KMS-11 (cell line): ENCODE results near the gene MAP3K5.
A peak's percentile ranks its signal among the peaks of the same experiment; 100 is the strongest.

Source experiments
- H2AFZ ChIP-seq: fragments of 200-600 bp; sonication (generic); 2 replicates; pipeline ENCODE4 v1.6.1; 2016; ENCODE audit warnings: antibody characterized with exemption, mixed run types, low read depth
- H3K27ac ChIP-seq: fragments of 200-600 bp; sonication (generic); 2 replicates; pipeline ENCODE4 v1.6.1; 2016; ENCODE audit warnings: mild to moderate bottlenecking, mixed run types
- H3K27me3 ChIP-seq: fragments of 200-600 bp; sonication (generic); 2 replicates; pipeline ENCODE4 v1.6.1; 2017; ENCODE audit warnings: mild to moderate bottlenecking, low read depth, mixed run types, moderate library complexity; ENCODE audit not compliant: insufficient read depth
- H3K36me3 ChIP-seq: fragments of 200-600 bp; sonication (generic); 2 replicates; pipeline ENCODE4 v1.6.1; 2017; ENCODE audit warnings: mild to moderate bottlenecking, mixed run types; ENCODE audit not compliant: insufficient read depth
- H3K4me1 ChIP-seq: fragments of 200-600 bp; sonication (generic); 2 replicates; pipeline ENCODE4 v1.6.1; 2016; ENCODE audit warnings: mild to moderate bottlenecking, low read depth, mixed run types; ENCODE audit not compliant: poor library complexity, severe bottlenecking
- H3K4me2 ChIP-seq: fragments of 200-600 bp; sonication (generic); 2 replicates; pipeline ENCODE4 v1.7.0; 2016; ENCODE audit warnings: mild to moderate bottlenecking, mixed run types
- H3K4me3 ChIP-seq: fragments of 200-600 bp; sonication (generic); IDR thresholded peaks from 2 replicates; pipeline ENCODE4 v1.6.1; 2017; ENCODE audit warnings: low read depth, low read length, mixed read lengths; ENCODE audit not compliant: insufficient read depth
- H3K79me2 ChIP-seq: fragments of 200-600 bp; sonication (generic); 2 replicates; pipeline ENCODE4 v1.6.1; 2016; ENCODE audit warnings: low read depth, mixed run types; ENCODE audit not compliant: insufficient read depth
- H3K9ac ChIP-seq: fragments of 200-600 bp; sonication (generic); 2 replicates; pipeline ENCODE4 v1.6.1; 2016; ENCODE audit warnings: mild to moderate bottlenecking, mixed run types
- H4K20me1 ChIP-seq: fragments of 200-600 bp; sonication (generic); 2 replicates; pipeline ENCODE4 v1.6.1; 2016; ENCODE audit warnings: mild to moderate bottlenecking, mixed run types; ENCODE audit not compliant: insufficient read depth
- CTCF ChIP-seq: fragments of 200-600 bp; sonication (generic); conservative IDR thresholded peaks from 2 replicates; pipeline ENCODE4 v1.6.1; 2017; ENCODE audit warnings: low read depth, mild to moderate bottlenecking, antibody characterized with exemption, low read length, moderate library complexity, mixed read lengths

MAP3K5 gene, protein sequence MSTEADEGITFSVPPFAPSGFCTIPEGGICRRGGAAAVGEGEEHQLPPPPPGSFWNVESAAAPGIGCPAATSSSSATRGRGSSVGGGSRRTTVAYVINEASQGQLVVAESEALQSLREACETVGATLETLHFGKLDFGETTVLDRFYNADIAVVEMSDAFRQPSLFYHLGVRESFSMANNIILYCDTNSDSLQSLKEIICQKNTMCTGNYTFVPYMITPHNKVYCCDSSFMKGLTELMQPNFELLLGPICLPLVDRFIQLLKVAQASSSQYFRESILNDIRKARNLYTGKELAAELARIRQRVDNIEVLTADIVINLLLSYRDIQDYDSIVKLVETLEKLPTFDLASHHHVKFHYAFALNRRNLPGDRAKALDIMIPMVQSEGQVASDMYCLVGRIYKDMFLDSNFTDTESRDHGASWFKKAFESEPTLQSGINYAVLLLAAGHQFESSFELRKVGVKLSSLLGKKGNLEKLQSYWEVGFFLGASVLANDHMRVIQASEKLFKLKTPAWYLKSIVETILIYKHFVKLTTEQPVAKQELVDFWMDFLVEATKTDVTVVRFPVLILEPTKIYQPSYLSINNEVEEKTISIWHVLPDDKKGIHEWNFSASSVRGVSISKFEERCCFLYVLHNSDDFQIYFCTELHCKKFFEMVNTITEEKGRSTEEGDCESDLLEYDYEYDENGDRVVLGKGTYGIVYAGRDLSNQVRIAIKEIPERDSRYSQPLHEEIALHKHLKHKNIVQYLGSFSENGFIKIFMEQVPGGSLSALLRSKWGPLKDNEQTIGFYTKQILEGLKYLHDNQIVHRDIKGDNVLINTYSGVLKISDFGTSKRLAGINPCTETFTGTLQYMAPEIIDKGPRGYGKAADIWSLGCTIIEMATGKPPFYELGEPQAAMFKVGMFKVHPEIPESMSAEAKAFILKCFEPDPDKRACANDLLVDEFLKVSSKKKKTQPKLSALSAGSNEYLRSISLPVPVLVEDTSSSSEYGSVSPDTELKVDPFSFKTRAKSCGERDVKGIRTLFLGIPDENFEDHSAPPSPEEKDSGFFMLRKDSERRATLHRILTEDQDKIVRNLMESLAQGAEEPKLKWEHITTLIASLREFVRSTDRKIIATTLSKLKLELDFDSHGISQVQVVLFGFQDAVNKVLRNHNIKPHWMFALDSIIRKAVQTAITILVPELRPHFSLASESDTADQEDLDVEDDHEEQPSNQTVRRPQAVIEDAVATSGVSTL (N-terminal part only)

GRCh38 chr6:136792410-136793262 is at the start of gene MAP3K5:
TSS of gene MAP3K5 (minus strand) at chr6:136792477. CDS start at chr6:136792157, 320 bp downstream.
- Histone ChIP-seq H3K9ac (peak within 1 kb of the TSS; percentile 88), H3K4me3 (no peak within 1 kb of the TSS), H3K27me3 (no peaks in the 10 kb centered on the region), H3K27ac (peak within 1 kb of the TSS; percentile 83), H3K4me1 (peaks cover 43% of the 10 kb centered on the region), H2AFZ (peak within 1 kb of the TSS; percentile 92), H3K79me2 (peaks cover 28% of the 10 kb centered on the region), H4K20me1 (no peaks in the 10 kb centered on the region), H3K36me3 (no peaks in the 10 kb centered on the region), H3K4me2 (peak within 1 kb of the TSS; percentile 100)
- TF ChIP-seq CTCF: peak; percentile 82

DNA sequence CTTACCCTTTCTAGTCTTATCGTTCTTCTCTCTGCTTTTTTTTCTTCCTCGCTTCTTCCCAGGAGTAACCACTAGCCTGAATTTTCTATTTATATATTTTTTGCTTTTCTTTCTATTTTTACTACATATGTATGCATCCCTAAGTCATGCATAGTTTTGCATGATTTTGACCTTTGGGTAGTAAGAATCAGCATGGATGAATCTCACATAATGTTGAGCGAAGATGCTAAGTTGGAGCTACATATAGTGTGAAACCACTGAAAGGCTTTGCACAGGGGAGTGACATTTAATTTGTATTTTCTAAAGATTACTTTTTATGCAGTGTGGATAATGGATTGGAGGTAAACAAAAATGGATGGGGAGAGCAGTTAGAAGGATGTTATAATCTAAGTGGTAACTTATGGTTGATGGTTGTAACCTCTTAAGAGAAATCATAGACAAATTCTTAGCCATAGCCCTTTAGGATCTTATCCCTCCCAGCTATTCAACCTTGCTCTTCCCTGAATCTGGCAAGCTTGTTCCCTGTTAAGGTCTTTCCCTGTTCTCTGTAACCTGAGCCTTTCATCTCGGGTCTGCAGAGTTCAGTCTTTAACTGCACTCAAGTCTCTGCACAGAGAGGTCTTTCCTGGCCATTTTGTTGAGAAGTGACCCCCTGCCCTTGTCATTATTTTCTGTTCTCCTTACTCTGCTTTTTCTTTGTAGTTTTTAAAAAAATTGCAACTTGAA is 48.2 kb upstream of the MAP3K5 start:
- no peak overlapping the region for H3K9ac ChIP-seq
- no peak overlapping the region for H3K4me3 ChIP-seq
- no peak overlapping the region for H2AFZ ChIP-seq
- H3K4me1 ChIP-seq: no peaks in the 10 kb centered on the region
- H3K27me3 ChIP-seq: no peaks in the 10 kb centered on the region
- H3K36me3 ChIP-seq: no peaks in the 10 kb centered on the region; the same call in 1 of the 2 replicates
- H4K20me1 ChIP-seq: no peaks in the 10 kb centered on the region
- no peak overlapping the region for H3K4me2 ChIP-seq
- no peak overlapping the region for H3K27ac ChIP-seq
- H3K79me2 ChIP-seq: no peaks in the 10 kb centered on the region
- no peak for TF ChIP-seq CTCF

DNA sequence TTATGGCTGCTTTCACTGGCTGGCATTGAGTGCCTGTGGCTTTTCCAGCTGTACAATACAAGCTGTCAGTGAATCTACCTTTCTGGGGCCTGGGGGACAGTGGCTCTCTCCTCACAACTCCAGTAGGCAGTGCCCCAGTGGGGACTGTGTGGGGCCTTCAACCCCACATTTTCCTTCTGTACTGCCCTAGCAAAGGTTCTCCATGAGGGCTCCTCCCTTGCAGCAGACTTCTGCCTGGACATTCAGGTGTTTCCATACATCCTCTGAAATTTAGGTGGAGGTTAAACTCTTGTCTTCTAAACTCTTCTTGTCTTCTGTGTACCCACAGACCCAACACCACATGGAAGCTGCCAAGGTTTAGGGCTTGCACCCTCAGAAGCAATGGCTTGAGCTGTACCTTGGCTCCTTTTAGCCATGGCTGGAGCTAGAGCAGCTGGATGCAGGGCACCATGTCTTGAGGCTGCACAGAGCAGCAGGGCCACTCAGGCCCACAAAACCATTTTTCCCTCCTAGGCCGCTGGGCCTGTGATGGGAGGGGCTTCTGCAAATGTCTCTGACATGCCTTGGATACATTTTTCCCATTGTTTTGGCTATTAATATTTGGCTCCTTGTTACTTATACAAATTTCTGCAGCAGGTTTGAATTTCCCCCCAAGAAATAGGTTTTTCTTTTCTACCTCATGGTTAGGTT is 39.7 kb upstream of the MAP3K5 start:
- Histone ChIP-seq H3K27me3 (no peaks in the 10 kb centered on the region), H2AFZ (no peak overlapping the region), H3K36me3 (no peaks in the 10 kb centered on the region; the same call in 1 of the 2 replicates), H3K4me2 (no peak overlapping the region), H3K27ac (no peak overlapping the region), H4K20me1 (no peaks in the 10 kb centered on the region), H3K79me2 (no peaks in the 10 kb centered on the region), H3K4me1 (peaks cover 16% of the 10 kb centered on the region), H3K9ac (no peak overlapping the region), H3K4me3 (no peak overlapping the region)
- TF ChIP-seq CTCF: no peak
